ENCODE results near the gene LPAR2.
"Not testable (repeated sequence)": the region's sequence is repeated elsewhere in the genome, so short reads cannot be mapped to it uniquely, and the experiment has no call there.

The LPAR2 gene

DNA sequence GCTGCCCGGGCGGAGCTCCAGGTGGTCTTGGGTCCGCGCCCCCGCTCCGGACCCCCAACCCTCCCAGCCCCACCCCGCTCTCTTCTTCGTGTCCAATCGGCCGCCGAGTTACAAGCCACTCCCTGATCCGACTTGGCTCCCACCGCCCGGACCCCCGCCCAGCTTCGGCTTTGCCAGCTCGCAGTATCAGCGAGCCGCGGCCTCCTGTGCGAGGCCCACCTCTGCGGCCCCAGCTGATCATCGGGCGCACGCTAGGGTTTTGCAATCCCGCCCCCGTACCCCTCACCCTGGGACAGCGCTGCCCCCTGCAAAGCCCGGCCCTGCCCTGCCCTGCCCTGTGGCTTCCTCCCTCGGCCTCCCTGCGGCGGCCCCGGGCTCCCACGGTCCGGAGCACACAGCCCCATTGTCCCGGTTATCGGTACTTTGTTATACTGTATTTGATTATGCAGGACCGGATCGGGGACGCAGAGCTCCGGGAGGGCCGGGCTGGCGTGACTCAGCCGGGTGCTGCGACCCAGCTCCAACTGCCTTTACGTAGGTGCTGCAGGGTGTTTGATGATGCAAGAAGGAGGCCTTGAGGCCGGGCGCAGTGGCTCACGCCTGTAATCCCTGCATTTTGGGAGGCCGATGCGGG is 598 bp upstream of the LPAR2 start:
- DNase-seq: peak; percentile 23

- DNase-seq: no peak
These were observed 1.2 kb downstream of the LPAR2 start for GRCh38 chr19:19626516-19627472.

DNA sequence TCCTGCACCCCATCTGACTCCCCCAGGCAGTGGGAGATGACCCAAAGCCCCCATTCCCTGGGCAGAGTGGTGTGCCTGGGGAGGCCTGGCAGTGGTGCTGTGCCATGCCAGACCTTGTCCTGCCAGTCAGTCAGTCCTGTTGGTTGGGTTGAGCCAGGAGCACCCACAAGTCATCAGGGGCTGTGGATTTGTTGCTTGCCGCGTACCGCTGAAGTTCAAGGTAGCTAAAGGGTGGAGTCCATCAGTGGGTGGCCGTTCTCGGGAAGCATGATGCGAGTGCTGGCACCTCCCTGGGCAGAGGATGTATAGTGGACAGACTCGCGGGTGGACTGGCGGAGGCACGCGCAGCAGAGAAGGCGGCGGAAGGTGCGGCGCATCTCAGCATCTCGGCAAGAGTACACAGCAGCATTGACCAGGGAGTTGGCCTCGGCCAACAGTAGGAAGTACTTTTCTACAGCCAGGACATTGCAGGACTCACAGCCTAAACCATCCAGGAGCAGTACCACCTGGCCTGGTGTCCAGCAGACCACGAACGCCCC is 3.9 kb downstream of the LPAR2 start:
- no peak for DNase-seq

DNA sequence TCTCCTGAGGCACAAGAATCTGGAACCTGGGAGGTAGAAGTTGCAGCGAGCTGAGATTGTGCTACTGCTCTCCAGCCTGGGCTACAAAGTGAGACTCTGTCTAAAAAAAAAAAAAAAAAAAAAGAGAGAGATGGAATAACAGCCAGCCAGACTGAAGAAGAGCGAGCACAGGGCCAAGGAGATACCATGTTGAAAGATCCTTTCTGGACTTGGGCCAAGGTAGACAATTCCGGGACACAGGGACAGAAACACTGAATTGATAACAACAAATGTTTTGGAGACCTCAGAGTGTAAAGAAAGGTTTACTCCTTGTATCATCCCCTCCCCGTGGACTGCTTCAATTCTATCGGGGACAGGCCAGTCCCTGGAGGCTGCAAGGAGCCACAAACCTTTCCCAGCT is 4.6 kb downstream of the LPAR2 start:
- no peak for DNase-seq

DNA sequence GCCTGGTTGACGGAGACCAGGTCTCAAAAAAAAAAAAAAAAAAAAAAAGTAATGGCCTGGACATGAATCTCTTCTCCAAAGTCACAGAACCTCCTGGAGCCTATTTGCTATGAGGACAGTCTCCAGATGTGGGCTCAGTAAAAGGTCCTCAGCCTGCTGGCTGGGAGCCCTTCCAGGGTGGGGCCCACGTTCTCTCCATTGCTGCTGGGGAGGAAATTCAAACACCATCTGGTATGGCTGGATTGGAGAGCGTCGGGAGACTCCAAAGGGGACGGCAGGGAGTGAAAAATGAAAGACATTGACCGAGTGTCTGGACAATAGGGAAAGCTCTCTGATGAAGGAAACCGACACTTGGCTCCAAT is 8.2 kb downstream of the LPAR2 start:
- no peak for DNase-seq

GRCh38 chr19:19619181-19619848 is 8.7 kb downstream of the LPAR2 start:
- DNase-seq: no peak

- peak; percentile 99 for DNase-seq
These were observed 9.6 kb downstream of the LPAR2 start, which contains the start of gene PBX4 for GRCh38 chr19:19618219-19619051. Gene PBX4, minus strand, starts transcription at chr19:19618687. Its CDS starts 58 bp downstream, at chr19:19618629.

- DNase-seq: peak; percentile 58
These were observed 12.9 kb downstream of the LPAR2 start for GRCh38 chr19:19615086-19615485.

GRCh38 chr19:19613506-19613905 is 14.5 kb downstream of the LPAR2 start:
- no peak for DNase-seq

GRCh38 chr19:19610376-19611202 is 17.4 kb downstream of the LPAR2 start:
- no peak for DNase-seq

DNA sequence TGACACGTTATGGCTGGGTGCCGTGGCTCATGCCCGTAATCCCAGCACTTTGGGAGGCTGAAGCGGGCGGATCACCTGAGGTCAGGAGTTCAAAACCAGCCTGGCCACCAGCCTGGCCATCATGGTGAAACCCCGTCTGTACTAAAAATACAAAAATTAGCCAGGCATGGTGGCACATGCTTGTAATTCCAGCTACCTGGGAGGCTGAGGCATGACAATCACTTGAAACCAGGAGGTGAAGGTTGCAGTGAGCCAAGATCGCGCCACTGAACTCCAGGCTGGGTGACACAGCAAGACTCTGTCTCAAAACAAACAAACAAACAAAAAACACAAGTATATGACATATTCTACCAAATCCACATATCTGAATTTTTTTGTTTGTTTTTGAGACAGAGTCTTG is 21.3 kb downstream of the LPAR2 start:
- DNase-seq: not testable (repeated sequence)

DNA sequence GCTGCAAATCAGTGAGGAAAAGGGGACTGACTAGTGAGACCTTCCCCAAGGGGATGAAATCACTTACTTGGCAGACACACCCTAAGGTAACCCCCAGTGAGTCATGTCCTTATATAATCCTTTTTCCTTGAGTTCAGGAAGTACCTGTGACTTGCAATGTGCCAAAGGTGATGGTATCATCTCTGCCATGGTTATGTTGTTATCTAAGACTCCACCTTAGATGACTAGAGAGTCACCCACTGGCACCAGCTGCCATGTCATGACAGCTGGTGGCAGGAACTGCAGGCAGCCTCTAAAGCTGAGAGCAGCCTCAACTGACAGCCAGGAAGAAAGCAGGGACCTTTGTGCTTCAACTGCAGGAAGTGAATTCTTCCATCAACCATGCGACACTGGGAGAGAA is 22.0 kb downstream of the LPAR2 start:
- peak; percentile 76 for DNase-seq

DNA sequence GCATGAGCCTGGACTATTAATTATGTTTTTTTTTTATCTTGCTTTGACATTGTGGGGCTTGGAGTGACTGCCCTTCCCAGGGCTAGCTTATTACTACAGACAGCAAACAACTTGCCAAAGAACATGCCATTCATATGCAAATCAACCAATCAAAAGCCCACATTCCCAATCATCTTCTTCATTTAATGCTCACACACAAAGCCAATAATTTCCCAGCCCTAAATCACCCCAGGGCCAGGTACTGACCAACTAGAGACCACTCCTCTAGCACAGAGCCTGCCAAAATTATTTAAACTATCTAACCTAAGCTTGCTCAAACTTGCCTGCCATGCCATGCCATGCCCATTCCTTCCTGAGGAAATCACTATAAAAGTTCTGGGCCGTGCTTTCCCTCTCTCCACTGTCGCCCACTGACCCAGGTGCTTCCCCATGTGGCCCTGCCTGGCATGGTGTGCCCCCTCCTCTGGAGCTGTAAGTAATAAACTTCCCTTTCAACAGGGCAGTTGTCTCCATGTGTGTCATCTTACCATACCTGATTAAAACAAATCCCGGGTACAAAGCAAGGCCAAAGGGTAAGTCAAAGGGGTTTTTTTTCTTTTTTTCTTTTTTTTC is 25.2 kb downstream of the LPAR2 start:
- DNase-seq: no peak

GRCh38 chr19:19602136-19602712 is 25.8 kb downstream of the LPAR2 start:
- no peak for DNase-seq

DNA sequence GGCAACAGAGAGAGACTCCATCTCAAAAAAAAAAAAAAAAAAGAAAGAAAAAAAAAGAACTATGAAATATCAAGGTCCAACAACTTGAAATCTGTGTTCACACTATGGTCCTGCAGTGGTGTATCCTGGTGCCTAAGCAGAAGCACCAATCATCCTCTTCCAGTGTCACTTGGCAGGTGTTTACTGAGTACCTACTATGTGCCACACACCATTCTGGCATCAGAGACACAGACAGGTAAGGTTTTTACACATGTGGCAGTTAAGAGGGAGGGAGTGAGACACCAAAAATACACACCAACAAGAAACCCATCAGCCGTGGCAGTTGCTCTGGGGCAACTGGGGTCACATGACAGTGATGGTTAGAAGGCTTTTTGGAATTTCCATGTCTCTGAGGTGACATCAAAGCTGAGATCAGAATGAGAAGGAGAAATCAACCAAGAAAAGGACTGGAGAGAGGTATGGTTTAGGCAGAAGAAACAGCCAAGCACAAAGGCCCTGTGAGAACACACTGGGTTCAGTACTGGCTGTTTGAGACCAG is 27.2 kb downstream of the LPAR2 start:
- no peak for DNase-seq

- peak; percentile 79 for DNase-seq
These were observed 29.1 kb downstream of the LPAR2 start for GRCh38 chr19:19598728-19599451.

DNA sequence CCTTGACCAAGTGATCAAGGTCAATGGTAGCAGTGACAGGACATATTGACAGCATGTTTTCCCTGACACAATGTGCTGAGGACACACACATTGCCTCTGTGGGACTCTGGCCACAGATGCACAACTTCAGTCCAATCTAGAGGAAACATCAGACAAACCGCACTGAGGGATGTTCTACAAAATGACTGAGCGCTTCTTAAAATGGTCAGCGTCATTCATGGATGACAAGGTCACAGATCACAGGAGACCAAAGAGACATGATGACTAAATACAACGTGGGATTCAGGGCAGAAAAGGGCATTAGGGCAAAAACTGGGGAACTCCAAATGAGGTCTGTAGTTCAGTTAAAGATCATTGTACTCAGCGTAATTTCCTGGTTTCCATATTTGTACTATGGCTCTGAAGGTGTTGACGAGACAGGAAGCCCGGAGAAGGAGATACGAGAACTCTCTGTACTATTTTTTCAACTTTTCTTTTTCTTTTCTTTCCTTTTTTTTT is 30.2 kb downstream of the LPAR2 start:
- peak; percentile 94 for DNase-seq

- no peak for DNase-seq
These were observed 32.8 kb downstream of the LPAR2 start for GRCh38 chr19:19595171-19595701.

GRCh38 chr19:19594381-19594780 is 33.6 kb downstream of the LPAR2 start:
- DNase-seq: no peak
